Hepatocyte (in vitro differentiated cells): ENCODE measurements around the gene IL13RA1. TPM values are rescaled to one million over a fixed set of nuclear protein-coding genes. Genes with fewer than 3 reads are reported as not detected.
"Not testable (repeated sequence)": the region's sequence is repeated elsewhere in the genome, so short reads cannot be mapped to it uniquely, and the experiment has no call there.

Source experiments
- DNase-seq: peaks from one replicate; pipeline ENCODE4 v3.0.0-alpha.2; 2016; ENCODE audit warnings: low spot score
- H2AFZ ChIP-seq: fragments of 200-600 bp; sonication (generic); 2 replicates; pipeline ENCODE4 v1.6.0; 2016; ENCODE audit warnings: antibody characterized with exemption, mild to moderate bottlenecking
- H3K27ac ChIP-seq: fragments of 200-600 bp; sonication (generic); 2 replicates; pipeline ENCODE4 v1.5.1; 2016; ENCODE audit warnings: mild to moderate bottlenecking
- H3K27me3 ChIP-seq: fragments of 200-600 bp; sonication (generic); 2 replicates; pipeline ENCODE4 v1.6.1; 2016
- H3K36me3 ChIP-seq: fragments of 200-600 bp; sonication (generic); replicated peaks from 2 replicates; pipeline ENCODE4 v1.5.1; 2016; ENCODE audit warnings: low read depth; ENCODE audit not compliant: insufficient read depth
- H3K4me1 ChIP-seq: fragments of 200-600 bp; sonication (generic); 2 replicates; pipeline ENCODE4 v1.5.1; 2016; ENCODE audit warnings: mild to moderate bottlenecking, moderate library complexity; ENCODE audit not compliant: insufficient read depth
- H3K4me2 ChIP-seq: fragments of 200-600 bp; sonication (generic); 2 replicates; pipeline ENCODE4 v1.6.0; 2016
- H3K4me3 ChIP-seq: fragments of 200-600 bp; sonication (generic); 2 replicates; pipeline ENCODE4 v1.5.1; 2016; ENCODE audit warnings: mild to moderate bottlenecking
- H3K79me2 ChIP-seq: fragments of 200-600 bp; sonication (generic); 2 replicates; pipeline ENCODE4 v1.6.0; 2017; ENCODE audit warnings: mild to moderate bottlenecking
- H3K9me2 ChIP-seq: fragments of 200-600 bp; sonication (generic); replicated peaks from 2 replicates; pipeline ENCODE4 v1.6.0; 2017; ENCODE audit warnings: mild to moderate bottlenecking; ENCODE audit not compliant: insufficient read depth
- H3K9me3 ChIP-seq: fragments of 200-600 bp; sonication (generic); 2 replicates; pipeline ENCODE4 v1.5.1; 2016; ENCODE audit warnings: low read depth, mild to moderate bottlenecking
- H4K20me1 ChIP-seq: fragments of 200-600 bp; sonication (generic); 2 replicates; pipeline ENCODE4 v1.6.0; 2016; ENCODE audit warnings: mild to moderate bottlenecking; ENCODE audit not compliant: insufficient read depth, poor library complexity, severe bottlenecking
- CTCF ChIP-seq: fragments of 200-600 bp; sonication (generic); IDR thresholded peaks from 2 replicates; pipeline ENCODE4 v1.5.1; 2016; ENCODE audit warnings: antibody characterized with exemption, mild to moderate bottlenecking; ENCODE audit not compliant: poor library complexity
- EZH2 ChIP-seq: fragments of 200-600 bp; sonication (generic); IDR thresholded peaks from 2 replicates; pipeline ENCODE4 v1.6.1; 2016; ENCODE audit warnings: antibody characterized with exemption, mild to moderate bottlenecking, borderline replicate concordance
- EZH2phosphoT487 ChIP-seq: fragments of 200-600 bp; sonication (generic); IDR thresholded peaks from one replicate; pipeline ENCODE4 v1.6.1; 2018; ENCODE audit warnings: antibody characterized with exemption, mild to moderate bottlenecking, low read depth, moderate library complexity; ENCODE audit not compliant: unreplicated experiment, severe bottlenecking
- WGBS: methylation state at CpG from one replicate; pipeline ENCODE4 v1.1.6; 2016; ENCODE audit warnings: low lambda C conversion rate; ENCODE audit errors: missing lambda C conversion rate; 5-methylcytosine and 5-hydroxymethylcytosine counted together
- polyA plus RNA-seq: library from polyadenylated mRNA; unstranded; fragments of >200 nt; fragmentation: Nextera tagmentation; extraction: Ambion mirVana; gene quantifications from 2 replicates; pipeline ENCODE4 v1.2.1, GENCODE V29; 2016
- total RNA-seq: library from RNA; depleted of rRNA; stranded (reverse); fragments of >200 nt; gene quantifications from 2 replicates; pipeline ENCODE4 v1.2.3, GENCODE V29; 2014

The IL13RA1 gene
- total and polyA plus RNA-seq, 2 experiments from 2014 or later = 27.2 to 40.9 TPM

DNA sequence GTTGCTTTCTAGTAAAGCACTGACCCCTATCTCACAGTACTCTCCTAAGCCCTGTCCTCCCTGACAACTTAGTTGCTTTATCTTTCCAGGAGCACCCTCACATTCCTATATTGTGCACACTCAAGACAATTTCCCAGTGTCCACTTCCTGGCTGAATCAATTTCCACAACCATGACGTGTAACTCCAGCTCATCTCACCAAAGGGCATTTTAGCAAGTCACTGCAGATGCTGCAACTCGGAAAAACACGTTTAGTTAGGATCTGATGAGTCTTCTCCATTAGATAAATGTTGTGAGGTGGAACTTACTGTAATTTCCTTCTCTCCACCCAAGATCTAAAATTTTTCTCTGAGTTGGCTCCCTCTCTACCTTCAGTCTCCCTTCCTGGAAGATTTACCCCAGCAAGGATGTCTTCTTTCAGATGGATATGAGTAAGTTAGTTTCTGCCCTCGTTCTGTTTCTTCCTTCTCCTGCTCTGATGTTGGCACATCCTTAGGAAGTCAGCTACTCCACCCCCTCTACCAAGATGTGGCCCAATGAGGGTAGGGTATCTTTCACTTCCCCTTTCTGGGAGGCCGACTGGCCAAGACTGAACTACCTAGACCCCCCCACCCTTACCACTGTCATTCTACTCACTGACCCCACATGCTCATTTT is 28.8 kb upstream of the IL13RA1 start:
- H3K27ac ChIP-seq = no peak overlapping the region
- H3K4me1 ChIP-seq = no peaks in the 10 kb centered on the region
- no peak overlapping the region for H3K4me3 ChIP-seq
- no peaks in the 10 kb centered on the region for H3K36me3 ChIP-seq
- 61% methylated on average over 5 of the region's 5 CpGs for WGBS
- H4K20me1 ChIP-seq = no peaks in the 10 kb centered on the region
- no peak overlapping the region for H3K4me2 ChIP-seq
- no peaks in the 10 kb centered on the region for H3K9me2 ChIP-seq
- no peak for DNase-seq
- no peaks in the 10 kb centered on the region for H3K79me2 ChIP-seq
- H2AFZ ChIP-seq = no peak overlapping the region
- no peaks in the 10 kb centered on the region for H3K9me3 ChIP-seq
- TF ChIP-seq EZH2phosphoT487 (no peak), EZH2 (no peak), CTCF (no peak)
- H3K27me3 ChIP-seq = no peaks in the 10 kb centered on the region

- DNase-seq = no peak
- Histone ChIP-seq H3K9me2 (no peaks in the 10 kb centered on the region), H2AFZ (no peak overlapping the region), H3K79me2 (no peaks in the 10 kb centered on the region), H3K27me3 (no peaks in the 10 kb centered on the region), H3K4me3 (no peak overlapping the region), H4K20me1 (no peaks in the 10 kb centered on the region), H3K9me3 (no peaks in the 10 kb centered on the region), H3K4me2 (no peak overlapping the region), H3K27ac (no peak overlapping the region), H3K36me3 (no peaks in the 10 kb centered on the region), H3K4me1 (no peaks in the 10 kb centered on the region)
- TF ChIP-seq EZH2phosphoT487 (no peak), EZH2 (no peak), CTCF (no peak)
- WGBS = 80% methylated on average over 5 of the region's 5 CpGs
Observed at GRCh38 chrX:118702741-118703140, 24.7 kb upstream of the IL13RA1 start.

DNA sequence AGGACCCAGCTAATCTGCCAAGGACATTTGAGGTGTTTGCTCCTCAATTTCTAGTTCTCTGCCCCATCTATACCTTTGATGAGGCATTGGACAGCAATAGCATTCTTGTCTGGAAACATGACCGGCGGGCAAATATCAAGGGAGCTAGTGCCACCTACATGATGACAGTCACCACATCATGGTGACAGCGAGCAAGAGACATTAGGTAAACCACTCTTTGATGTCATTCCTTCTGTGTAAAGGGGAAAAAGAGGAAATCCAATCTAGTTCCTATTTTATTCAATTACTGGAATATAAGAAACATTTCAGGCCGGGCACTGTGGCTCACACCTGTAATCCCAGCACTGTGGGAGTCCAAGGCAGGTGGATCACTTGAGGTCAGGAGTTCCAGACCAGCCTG is 20.7 kb upstream of the IL13RA1 start:
- no peaks in the 10 kb centered on the region for H3K9me3 ChIP-seq
- H4K20me1 ChIP-seq = no peaks in the 10 kb centered on the region
- WGBS = 88% methylated on average over 4 of the region's 4 CpGs
- no peak overlapping the region for H3K4me3 ChIP-seq
- H3K36me3 ChIP-seq = no peaks in the 10 kb centered on the region
- no peak for DNase-seq
- TF ChIP-seq CTCF = no peak
- TF ChIP-seq EZH2 = no peak
- no peak for TF ChIP-seq EZH2phosphoT487
- H3K79me2 ChIP-seq = no peaks in the 10 kb centered on the region
- H3K27me3 ChIP-seq = no peaks in the 10 kb centered on the region
- H2AFZ ChIP-seq = no peak overlapping the region
- no peaks in the 10 kb centered on the region for H3K4me1 ChIP-seq
- H3K9me2 ChIP-seq = no peaks in the 10 kb centered on the region
- no peak overlapping the region for H3K27ac ChIP-seq
- H3K4me2 ChIP-seq = no peak overlapping the region

DNA sequence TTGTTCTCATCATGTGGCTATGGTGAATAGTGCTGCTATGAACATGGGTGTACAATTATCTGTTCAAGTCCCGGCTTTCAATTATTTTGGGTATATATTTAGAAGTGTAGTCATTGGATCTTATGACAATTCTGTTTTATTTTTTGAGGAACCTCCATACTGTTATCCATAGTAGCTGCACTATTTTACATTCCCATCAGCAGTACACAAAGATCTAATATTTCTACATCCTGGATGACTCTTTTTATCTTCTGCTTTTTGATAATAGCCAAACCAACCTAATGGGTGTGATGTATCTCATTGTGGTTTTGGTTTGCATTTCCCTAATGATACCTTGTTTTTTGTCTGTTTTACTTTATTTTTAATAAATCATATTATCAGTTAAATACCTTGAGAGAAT is 12.9 kb upstream of the IL13RA1 start:
- TF ChIP-seq EZH2phosphoT487 (no peak), EZH2 (no peak)
- H4K20me1 ChIP-seq = no peaks in the 10 kb centered on the region
- no peaks in the 10 kb centered on the region for H3K4me1 ChIP-seq
- H3K9me3 ChIP-seq = no peaks in the 10 kb centered on the region
- 89% methylated on average over 1 of the region's 1 CpG for WGBS
- H3K9me2 ChIP-seq = no peaks in the 10 kb centered on the region
- H3K27ac ChIP-seq = no peak overlapping the region
- H3K79me2 ChIP-seq = no peaks in the 10 kb centered on the region
- no peaks in the 10 kb centered on the region for H3K27me3 ChIP-seq
- no peak overlapping the region for H3K4me2 ChIP-seq
- H3K4me3 ChIP-seq = no peak overlapping the region
- H2AFZ ChIP-seq = no peak overlapping the region
- no peak for DNase-seq
- no peaks in the 10 kb centered on the region for H3K36me3 ChIP-seq

GRCh38 chrX:118715917-118716316 is 11.5 kb upstream of the IL13RA1 start:
- H3K4me3 ChIP-seq, H3K36me3 ChIP-seq, H3K4me2 ChIP-seq, H4K20me1 ChIP-seq, H3K27me3 ChIP-seq, H3K79me2 ChIP-seq, H3K9me3 ChIP-seq, H3K9me2 ChIP-seq, H3K27ac ChIP-seq, H3K4me1 ChIP-seq, DNase-seq, H2AFZ ChIP-seq: not testable (repeated sequence)
- WGBS = 86% methylated on average over 14 of the region's 14 CpGs

- H3K4me2 ChIP-seq, H3K79me2 ChIP-seq, H3K27ac ChIP-seq, H3K4me3 ChIP-seq, H3K27me3 ChIP-seq, DNase-seq, H3K36me3 ChIP-seq, H2AFZ ChIP-seq, H3K9me3 ChIP-seq, H3K9me2 ChIP-seq, H3K4me1 ChIP-seq, H4K20me1 ChIP-seq: not testable (repeated sequence)
- WGBS = 92% methylated on average over 21 of the region's 28 CpGs
Observed at GRCh38 chrX:118716833-118717232, 10.6 kb upstream of the IL13RA1 start.
